NCI-H2196 (cell line): ENCODE measurements around the gene CRISP2.

Experiments used
- DNase-seq: peaks from one replicate; lab custom pipeline; 2025; ENCODE audit not compliant: unreplicated experiment; lab: John Stamatoyannopoulos, UW

CRISP2 gene

DNA sequence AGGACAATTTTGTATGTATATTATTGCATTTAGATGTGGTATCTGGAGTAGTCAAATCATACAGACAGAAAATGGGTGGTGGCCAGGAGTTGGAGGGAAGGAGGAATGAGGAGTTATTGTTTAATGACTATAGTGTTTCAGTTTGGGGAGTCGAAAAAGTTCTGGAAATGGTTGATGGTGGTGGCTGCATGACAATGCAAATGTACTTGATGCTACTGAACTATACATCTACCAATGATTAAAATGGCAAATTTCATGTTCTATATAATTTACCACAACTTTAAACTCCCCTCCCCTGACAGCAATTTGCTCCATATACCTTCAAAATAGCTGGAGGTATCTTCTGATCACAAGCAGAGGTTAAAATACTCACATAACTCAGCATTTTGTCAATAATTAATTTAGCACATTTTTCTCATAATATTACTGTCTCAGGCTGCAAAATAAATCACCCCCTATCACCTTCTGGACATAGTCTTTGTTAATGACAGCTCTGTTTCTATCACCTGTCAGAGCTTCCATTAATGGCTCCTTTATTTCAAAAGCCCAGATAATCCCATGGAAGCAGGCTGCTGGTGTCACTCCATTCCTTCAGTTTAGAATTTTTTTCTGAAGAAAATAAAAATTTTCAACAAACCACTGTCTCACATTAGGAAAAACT, 51.0 kb downstream of the CRISP2 start:
- DNase-seq: no peak

DNA sequence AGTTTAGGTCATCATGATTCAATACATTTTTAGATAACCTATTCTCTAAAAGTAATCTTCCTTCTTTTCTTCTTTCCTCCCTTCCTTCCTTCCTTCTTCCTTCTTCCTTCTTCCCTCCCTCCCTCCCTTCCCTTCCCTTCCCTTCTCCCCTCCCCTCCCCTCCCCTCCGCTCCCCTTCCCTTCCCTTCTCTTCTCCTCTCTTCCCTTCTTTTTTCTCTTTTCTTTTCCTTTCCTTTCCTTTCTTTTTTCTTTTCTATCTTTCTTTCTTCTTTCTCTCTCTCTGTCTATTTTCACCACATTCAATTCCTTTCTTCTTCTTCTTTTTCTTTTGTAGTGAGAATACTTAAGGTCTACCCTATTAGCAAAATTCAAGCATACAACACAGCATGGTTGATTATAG, 59.4 kb downstream of the CRISP2 start:
- no peak for DNase-seq

DNA sequence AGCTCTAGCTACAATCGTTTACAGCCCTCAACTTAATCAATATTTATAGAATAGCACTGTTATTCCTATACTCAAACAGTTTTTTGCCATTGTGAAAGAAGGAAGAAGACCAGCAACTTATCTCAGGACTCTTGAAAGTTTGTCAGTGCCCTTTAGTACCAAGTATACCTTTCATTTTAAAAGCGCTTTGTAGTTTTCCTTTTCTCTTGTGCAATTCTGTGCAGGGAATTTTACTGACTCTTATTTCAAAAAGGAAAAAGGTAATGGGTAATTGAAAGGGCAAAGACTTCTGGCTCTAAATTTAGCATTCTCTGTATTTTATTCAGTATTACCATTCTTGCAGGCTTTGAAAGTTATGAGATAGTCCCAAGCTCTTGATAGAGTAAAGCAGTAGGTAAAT, 59.9 kb downstream of the CRISP2 start:
- DNase-seq: no peak

DNA sequence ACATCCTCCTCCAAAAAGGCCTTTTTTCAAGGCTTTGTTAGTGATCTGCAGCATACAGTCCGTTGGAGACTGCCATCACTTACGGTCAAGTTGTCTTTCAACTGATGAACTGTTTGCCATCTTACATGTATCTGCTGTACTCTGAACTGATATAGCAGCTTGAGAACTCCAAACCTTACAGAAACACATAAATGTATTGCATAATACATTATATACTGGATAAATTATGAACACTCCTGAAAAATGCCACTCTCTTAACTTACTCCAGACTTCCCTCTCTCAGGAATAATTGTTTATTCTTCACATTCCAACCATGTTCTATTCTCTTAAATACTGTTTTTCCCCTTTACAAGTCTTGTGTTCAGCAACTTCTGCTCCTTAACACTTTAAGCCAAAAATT, 62.1 kb downstream of the CRISP2 start:
- no peak for DNase-seq

DNA sequence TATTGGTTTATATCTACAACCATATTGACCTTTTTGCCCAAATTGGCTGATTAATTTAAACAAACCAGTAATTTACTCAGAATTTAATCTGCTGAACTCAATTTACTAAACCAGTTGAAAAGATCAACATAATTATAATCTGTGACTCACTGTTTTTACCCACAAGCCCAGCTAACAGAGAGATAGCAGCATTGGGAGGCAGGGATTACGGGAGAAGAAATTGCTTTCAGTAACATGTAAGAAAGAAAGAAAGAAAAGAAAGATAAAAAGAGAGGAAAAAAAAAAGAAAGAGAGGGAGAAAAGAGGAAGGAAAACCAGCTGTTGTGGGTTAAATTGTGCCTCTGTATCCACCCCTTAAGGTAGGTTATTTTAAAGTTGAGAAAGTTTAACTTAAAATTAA, 63.4 kb downstream of the CRISP2 start:
- DNase-seq: no peak

DNA sequence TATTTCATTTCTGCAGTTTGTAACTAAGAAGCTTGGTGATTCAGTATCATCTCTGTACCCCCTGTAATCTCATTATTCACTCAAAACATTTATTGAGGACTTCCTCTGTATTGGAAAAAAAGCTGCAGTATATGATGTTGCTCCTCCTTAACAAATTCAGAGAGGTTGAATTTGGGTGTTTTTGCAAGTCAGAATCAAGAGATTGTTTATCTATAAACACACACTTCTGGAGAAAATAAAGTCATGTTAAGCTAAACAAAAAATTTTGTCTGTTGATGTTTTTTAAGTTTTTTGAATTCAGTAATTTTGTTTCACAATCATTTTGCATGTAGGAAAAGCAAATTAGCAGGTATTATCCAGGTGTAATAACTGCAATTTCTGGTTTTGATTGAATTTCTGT, 65.3 kb downstream of the CRISP2 start:
- DNase-seq: no peak

DNA sequence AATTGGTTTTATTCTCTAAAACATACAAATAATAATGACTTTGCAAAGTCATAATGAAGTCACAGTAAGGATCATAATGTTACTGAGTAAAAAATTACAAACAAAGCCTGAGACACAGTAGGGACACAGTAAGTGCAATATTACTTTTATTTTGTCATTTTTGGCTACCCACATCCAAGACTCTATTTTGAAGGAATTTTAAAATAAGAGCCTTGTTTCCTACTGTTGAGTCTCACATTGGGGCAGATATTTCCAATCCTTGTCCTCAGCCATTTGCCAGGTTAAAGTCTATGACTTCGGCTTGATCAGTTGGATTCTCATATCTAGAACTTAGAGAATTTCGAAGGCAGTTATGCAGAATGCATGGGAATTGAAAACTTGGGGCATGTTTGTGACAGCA, 65.9 kb downstream of the CRISP2 start:
- DNase-seq: no peak

DNA sequence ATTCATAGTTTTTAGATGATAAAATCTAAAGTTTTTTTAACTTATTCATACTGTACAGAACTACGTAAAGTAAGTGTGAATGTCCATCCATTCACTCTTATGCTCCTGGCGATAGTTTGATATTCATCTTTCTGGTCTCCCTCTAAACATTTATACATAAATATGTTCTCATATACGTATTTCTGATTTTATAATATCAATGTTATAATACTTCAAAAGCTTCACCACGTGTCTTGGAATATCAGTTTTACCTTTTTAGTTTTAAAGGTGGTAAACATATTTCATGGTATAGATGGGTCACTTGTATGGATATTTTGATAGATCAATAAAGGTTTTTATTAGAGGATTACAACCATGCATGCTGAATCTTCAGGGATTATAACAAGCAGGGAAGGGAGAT, 66.4 kb downstream of the CRISP2 start:
- DNase-seq: no peak

DNA sequence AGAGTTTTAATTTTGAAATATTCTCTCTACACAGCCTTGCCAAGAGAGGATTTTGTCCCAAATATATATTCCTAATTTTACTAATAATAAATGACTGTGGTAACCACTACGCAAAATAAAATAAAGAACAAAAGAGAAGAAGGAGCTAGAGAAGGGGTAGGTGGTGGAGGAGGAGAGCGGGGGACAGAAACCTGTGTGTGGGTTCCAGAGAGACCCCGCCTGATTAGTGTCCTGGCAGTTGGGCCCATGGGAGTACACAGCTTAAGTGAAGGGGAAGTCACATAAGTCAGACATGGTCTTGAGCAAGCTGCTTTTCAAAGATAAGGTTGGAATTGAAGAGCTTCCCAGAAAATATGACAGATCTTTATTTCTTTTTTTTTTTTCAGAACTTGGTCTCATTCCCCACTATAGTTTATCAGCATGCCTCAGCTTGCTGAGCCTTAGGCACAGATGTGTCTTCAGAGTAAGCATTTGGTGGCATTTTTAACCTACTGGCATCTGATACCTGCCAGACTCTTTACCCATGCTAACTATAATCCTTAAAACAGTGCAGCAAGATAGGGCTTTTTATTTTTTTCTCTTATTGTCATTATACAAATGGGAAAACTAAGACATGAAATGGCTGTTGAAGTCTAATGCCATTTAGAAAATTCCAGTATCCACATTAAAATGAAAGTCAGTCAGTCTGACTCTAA, 67.1 kb downstream of the CRISP2 start:
- DNase-seq: no peak

DNA sequence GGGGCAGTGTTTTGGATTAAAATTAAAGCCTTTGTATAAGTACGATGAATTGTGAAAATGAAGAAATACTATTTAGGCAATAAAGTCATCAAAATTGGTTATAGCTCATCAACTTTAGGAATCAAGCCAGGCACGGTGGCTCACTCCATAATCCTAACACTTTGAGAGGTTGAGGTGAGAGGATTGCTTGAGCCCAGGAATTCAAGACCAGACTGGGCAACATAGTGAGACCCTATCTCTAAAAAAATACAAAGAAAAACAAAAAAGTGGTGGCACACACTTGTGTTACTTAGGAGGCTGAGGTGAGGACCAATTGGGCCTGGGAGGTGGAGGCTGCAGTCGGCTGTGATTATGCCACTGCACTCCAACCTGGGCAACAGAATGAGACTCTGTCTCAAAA, 68.2 kb downstream of the CRISP2 start:
- no peak for DNase-seq
